GM19238 (cell line): Measurements from ENCODE around the gene TFDP2.

Experiments
- DNase-seq: peaks from one replicate; pipeline ENCODE4 v3.0.0; 2011; ENCODE audit warnings: low spot score; ENCODE audit not compliant: insufficient read length

TFDP2 gene

DNA sequence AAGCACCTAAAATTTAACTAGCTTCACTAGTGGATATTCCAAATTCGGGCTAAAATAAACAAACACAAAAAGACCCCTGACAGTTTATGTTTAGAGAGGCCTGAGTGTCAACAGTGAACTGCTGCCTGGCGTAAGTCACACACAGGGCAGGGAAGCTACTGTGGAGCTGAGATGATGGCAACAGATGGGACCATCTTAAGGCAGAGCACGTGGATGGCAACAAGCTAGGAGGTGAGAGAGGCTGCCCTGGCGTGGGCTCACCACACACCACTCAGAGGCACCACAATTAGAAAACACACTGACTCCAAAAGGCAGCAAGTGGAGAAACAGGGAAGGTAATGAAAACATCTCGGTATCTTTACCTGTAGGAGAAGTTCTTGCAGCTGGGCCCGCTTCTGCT, 179.6 kb downstream of the TFDP2 start:
- DNase-seq, result no peak

DNA sequence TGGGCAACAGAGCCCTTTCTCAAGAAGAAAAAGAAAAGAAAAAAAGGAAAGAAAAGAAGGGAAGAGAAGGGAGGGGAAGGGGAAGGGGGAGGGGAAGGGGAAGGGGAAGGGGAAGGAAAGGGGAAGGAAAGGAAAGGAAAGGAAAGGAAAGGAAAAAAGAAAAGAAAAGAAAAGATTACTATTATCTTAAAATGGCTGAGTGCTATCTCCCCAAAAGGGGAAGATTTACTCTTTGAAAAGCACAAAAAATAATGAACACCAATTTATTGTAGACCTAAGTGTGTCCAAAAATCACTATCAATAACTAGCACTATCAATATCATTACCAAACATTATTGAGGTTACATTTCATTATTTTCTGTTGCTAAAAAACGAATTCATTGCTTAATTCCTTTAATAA, 183.9 kb downstream of the TFDP2 start:
- DNase-seq, result no peak

DNA sequence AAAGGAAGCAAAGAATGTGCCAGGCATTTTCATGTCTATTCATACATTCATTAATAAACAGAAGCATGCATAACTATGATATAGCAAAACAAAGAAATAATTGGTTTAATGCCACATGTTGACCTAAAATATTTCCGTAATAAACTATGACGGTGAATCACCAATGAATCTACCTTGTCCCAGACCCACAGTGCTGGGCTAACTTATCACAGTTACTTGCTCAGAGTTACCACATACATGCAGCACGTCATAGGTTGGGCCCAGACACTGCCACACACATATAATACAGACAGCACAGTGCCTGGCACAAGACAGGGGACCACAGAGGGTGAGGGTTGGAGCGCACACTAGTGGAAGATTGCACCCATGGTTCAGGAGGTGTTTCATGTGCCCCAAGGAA, 186.0 kb downstream of the TFDP2 start:
- no peak for DNase-seq

DNA sequence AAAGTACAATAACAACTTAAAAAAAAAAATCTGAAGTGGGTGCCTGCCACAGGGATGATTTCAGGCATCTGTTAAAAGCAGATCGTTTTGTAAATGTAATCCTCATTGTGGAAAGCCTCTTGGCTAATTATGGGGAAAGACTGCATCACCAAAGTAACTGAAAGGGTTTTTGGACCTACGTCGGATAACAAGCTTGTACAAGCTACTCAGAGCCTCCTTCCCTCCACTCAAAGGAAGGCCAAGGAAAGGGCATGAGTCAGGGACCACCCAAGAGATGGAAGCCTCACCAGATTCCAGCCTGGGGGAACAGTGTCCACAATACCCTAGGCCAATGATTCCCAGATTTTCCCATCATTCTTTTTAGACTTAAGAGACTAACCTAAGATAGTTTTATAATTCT, 188.6 kb downstream of the TFDP2 start:
- DNase-seq, result no peak

DNA sequence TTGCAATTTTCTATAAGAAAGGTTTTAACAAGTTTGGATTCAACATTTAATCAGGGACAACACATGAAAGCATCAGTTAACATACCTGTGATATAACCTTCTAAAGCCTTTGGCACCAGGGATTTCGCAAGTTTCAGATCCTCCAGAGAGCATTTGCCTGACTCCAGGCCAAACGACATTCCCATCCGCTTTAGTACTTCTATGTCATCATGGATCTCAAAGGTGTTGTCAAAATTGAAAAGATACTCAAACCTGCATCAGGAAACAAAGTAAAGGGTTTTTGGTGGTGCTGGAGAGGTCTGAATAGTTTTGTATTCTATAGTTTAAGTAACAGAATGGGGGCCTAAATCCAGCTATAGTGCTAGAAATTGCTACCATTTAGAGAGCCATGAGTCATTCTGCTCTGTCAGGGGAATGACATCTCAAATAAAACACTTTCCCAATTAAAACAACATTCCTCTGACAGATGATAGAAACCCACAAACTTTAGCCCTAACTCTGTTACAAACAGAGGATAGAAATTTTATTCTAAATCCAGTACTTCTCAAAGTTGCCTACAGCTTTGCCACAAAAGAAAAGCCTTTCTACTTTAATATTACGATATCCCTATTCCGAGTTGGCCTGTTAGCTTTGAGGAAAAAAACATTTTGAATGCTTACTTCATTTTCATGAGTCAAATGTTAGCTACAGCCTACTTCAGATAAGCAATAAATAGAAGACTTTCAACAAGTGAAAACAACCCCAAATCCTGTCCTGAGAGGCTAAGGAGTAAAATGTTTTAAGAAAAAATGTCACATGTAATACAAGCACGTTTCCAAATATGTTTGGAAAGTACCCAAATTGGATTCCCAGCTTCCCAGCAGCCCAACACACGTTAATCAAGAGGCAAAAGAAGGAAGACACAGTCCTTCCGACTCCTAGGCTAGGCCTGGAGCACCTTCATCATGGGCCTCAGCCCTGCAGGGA, 189.5 kb downstream of the TFDP2 start:
- no peak for DNase-seq

DNA sequence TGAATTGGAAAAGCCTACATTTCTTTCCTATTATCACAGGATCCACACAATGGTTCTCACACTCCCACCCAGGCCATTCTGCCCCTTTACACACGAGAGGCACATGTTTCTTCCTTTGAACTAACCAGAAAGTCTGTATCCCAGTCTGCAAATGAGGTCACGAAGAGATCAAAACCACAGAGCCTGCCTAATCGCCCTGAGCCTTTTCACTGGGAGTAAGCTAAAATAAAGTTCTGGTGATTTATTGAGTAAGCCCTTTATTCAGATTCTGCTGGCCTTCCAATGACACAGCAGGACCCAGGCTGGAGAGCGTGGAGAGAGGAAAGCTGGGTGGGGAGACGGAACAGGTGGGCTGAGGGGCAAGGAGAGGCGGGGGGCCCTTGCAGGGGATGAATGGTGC, 194.2 kb downstream of the TFDP2 start:
- DNase-seq, result no peak

DNA sequence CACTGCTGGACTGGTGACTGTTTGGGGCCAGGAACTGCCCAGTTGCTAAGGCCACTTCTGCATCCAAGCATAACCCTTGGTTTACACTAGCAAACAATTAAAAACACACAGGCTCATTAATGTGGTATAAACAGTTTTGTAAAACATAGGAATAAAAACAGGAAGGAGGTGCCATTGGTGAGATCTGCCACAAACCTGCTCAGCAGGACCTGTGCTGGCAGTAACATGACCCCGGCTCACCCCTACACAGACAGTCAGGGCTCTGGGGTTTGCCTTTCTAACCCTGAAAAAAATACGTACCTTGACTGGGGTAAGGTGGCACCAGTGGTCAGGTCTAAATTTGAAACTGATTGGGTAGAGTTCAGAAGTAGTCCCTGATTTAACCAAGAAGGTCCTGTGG, 196.7 kb downstream of the TFDP2 start:
- no peak for DNase-seq

DNA sequence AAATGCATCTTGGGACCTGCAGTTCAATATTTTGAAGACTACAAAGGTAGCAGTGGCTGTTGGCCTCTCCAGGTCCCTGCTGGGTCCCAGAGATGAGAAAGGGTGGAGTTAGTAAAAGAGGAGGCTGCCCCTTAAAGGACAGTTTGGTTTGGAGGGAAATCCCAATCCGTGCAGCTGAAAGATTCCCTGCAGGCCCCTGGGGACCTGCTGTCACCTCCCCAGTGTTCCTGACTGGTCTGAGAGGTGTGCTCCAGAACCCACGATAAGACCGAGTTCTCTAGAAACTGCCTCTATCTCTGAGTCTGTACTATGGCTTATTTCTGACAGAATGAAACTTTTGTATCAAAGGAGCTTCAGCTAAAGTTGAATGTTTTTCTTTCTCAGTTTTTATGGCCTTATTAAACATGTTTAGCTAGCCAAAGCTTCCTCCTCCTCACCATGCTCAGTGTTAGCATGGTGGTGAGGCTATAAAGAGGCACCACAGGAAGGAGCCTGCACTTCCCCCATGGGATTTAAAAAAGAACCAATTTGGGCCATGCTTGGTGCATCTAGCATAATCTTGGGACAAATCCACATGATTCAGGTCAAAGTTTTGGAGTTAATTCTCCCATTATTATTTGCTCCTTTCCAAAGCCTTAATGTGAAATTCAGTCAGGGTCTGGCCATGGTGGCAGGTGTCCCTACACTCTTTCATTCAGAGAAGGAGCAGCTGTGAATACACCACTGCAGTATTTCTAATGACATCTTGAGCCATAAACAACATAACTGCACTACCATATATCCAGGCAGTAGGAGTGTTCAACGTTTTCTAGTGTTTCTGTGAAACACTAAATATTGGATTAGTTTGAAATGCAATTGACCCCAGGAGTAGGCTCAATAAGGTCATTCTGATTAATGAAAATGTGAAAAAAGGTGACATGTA, 198.5 kb downstream of the TFDP2 start:
- DNase-seq, result no peak

DNA sequence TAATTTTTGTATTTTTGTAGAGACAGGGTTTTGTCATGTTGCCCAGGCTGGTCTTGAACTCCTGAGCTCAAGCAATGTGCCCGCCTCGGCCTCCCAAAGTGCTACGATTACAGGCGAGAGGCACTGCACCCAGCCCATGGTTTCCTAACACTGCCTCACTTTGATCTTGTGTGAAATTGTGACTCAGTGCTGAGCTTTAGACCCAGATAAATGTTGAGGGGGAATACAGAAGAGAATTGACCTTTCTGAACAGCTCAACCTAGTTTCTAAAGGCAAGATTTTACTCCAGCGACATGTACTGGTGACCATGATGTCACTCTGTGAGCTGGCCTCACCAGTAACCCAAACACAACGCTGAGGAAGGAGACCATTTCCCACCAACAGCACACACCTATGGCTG, 199.4 kb downstream of the TFDP2 start:
- no peak for DNase-seq

DNA sequence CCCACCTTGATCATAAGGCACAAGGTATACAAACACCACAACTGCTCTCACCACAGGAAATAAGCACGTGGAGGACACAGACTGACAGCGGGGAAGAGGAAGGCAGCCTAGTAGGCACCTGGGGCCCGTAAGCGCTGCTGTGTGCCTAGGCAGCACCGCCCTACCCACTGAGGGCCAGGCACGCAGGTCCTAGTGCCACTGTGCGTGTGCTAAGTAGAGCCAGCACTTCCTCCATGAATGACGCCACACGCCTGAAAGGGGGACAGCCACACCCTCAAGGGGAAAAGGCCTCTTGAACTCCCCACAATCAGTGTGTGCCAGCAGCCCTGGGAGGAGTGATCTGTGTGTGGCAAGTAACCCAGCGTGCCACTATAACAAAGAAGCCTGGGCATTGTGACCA, 199.9 kb downstream of the TFDP2 start:
- no peak for DNase-seq

DNA sequence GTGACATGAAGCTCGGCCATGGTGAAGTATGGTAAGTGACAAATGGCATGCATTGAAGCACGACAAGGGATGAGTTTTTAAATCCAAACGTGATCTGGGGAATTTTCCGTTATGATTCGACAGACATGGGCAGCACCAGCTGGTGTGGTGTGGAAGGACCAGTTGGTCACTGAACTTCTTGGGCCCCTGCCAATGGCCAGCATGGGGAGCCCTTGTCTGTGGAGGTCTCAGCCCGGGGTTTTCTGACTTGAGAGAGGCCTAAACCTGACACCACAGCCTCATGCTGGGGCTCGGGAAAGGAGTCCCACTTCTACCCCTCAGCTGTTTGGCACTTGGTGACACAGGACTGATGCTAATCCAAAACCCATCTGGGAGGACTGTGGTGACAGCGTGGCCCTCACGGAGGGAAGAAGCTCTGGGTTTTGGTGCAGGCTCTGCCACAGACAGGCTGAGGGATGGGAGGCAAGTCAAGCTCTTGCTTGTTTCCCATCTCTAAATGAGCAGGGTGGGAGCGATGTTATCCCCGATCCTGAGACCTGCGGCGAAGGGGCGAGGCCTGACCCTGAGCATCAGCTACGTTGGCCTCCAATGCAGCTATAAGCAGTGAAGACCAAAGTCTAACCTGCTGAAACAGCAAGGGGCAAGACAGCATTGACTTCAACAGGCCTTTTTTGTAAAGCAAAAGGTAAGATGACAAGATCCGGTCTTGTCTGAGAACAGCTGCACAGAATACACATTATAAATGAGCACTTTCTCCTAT, 203.4 kb downstream of the TFDP2 start:
- DNase-seq, result no peak

DNA sequence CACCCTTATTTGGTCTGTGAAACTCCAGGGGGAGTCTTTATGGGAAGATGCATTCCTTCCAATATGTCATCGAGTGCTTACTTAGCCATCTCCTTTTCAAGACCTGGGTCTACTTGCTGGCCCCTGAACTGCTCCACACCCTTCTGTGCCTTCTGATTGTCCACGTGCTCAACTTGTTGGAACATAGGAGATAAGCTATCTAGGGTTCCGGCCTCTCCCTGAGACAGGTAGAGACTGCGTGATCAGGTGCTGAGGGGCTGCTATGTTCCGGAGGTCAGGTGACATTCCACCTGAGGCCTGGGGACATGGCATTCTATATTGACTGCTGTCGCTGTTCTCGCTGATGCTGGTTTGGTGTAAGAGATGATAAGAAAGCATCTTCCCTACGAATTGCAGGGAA, 207.3 kb downstream of the TFDP2 start:
- no peak for DNase-seq

DNA sequence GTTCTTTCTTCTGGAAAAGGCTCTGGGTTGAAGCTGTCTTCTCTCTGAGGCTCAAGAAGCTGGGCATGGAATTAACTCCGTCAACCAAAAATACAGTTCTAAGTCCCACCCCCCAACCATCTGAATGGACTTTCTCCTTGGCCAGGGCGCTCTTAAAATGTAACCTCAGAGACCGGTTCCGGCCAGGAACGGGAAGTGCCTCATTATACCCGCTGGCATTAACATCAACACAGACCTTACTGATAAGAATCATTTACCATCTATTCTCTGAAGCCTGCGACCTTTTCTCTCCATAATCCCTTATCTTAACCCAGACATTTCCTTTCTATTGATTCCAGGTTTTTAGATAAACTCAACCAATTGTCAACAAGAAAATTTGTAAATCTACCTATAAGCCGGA, 208.3 kb downstream of the TFDP2 start:
- no peak for DNase-seq

DNA sequence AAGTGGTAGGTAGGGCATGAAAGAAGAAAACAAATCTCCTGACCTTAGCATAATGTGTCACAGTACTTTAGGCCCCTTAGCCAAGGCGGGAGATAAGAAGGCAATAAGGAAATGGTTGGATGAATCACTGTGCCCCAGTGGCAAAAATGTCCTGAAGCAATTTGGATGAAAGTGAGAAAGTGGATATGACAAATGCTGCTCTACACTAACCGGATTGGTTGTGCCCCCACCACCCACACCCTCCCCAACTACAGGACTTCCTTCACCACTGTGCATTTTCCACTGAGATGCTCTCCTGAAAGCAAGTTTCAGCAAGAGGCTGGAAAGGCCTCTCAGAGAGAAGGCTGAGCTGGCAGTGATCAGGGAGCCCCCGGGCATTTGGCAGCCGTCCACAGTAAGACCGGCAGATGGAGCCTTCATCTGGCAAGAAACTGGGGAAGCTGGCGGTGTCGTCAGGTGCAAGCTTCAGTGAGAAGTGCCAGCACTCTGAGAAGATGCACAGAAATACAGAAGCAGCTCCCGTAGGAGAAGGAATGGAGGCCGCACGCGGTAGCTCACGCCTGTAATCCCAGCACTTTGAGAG, 209.1 kb downstream of the TFDP2 start:
- no peak for DNase-seq

DNA sequence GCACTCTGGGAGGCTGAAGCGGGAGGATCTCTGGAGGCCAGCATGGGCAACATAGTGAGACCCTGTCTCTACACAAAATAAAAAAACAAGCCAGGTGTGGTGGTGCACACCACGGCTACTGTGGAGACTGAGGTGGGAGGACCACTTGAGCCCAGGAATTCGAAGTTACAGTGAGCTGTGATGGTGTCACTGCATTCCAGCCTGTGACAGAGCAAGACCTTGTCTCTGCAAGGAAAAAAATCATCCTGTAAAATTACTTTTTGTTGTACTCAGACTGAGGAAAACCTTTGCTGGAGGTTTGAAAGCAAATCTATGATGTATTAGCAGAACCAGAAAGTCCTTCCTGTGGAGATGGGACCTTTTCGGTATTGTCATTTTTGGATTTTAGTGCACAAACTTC, 209.6 kb downstream of the TFDP2 start:
- no peak for DNase-seq

DNA sequence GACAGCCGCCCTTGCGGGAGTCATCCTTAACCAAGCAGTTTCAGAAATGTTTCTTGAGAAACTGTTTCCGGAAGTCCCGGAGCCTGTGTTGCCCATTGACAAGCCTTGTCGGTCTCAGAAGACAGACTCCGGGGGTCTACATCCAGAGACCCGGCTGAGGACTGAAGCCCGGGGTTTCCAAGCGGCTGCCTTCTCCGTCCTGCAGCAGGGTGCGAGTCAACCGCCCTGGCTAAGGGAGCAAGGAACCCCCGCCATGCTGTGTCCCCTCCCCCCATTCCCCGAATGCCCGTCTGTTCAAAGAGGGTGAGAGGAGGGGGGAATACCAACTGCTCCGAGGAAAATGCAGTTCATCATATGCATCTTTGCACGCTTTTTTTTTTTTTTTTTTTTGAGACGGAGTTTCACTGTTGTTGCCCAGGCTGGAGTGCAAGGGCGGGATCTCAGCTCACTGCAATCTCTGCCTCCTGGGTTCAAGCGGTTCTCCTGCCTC, 211.3 kb downstream of the TFDP2 start:
- DNase-seq, result no peak

DNA sequence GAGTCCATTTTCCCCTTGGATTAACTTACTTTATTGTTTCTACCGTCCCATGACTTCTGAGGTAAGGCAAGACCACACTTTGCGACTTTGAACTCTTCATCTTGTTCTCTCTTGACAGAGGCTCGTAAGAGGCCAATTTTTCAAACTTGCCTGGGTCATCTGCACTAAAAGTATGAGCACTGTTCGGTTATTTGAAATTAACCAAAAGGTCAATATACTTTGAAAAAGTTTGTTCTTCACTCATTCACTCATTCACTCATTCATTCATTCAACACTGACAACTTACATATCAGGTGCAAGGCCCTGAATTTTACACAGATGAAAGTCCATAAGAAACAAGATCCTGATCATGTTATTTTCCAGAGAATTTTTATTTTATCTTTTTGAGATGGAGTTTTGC, 215.0 kb downstream of the TFDP2 start:
- no peak for DNase-seq

DNA sequence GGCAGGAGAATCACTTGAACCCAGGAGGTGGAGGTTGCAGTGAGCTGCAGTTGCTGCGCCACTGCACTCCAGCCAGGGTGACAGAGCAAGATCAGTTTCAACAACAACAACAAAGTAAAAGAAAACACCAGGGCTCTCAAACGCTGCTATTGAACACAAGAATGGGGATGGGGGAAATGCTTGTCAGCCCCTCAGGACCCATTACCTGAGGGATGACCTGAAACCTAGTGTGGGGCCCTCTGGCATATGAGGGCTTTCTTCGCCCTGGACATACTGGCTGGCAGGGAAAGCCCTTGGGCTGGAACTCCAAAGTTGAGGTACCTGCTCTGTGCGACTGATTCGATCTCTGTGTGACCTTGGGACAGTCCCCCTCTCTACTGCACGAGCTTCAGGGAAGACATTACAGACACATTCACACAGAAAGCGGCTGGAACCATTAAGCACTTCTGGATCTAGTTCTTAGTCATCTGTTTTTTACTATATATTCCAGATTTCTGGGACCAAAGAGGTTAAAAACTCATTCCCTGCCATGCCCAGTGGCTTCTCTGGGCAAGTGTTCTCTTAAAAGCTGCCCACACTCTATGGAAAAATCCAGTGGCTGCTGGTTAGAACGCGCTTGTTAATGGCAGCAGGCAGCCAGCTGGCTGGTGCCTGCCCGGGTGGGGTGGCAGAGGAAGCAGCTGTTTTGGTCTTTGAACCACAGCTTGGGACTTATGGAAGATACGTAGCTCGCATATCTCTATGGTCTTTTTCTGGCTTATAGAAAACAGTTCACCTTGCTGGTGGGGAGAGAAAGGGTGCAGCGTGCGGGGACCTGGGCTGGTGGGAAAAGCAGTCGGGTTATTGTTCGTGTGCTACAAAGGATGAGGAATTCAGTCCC, 215.7 kb downstream of the TFDP2 start:
- DNase-seq, result no peak

DNA sequence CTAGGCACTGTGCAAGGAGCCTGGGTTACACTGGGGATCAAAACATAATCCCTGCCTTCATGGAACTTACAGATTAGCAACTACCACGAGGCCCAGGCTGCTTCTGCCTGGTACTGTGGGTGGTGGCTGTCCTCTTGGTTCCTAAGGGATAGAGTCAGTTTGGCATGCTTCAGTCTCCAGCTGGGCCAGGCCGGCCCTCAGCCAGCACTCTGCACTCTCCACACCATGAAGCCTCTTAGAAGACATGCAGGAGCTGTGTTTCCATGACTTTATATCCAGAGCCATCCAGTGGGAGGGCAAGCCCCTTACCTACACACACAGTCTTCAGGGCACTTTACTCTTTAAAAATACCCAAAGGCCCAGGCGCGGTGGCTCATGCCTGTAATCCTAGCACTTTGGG, 218.5 kb downstream of the TFDP2 start:
- DNase-seq, result no peak

DNA sequence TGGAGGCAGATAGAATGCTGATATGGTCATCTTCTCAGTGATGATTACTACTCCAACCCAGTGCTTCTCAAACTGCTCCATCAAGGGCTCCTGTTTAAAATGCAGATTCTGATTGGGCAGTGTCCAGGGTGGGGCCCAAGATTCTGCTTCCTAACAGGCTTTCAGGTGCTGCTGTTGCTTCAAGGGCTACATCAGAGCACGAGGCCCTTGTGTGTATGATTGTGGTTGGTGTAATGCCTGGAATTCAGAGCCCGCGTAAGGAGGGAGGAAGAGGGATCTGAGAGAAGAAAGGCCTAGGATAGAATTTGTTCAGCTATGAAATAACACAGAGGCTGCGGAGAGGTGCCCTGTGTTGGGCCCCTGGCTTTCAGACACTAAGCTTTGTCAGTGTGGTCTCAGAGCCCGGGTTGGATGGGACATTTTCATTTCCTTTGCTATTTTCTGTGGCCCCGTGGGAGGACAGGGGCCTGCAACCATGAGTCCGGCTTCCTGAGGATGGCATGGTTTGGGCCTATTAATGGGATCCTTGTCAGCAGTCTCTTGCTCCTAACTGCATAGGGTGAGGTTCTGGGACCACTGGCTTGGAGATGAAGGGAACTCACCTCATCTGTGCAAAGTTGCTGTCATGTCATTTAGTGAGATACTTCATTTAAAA, 219.9 kb downstream of the TFDP2 start:
- DNase-seq, result no peak
